ES-I3 (cell line): ENCODE results near the gene JAZF1.
"Not testable (repeated sequence)": the region's sequence is repeated elsewhere in the genome, so short reads cannot be mapped to it uniquely, and the experiment has no call there.

ENCODE experiments used
- H3K36me3 ChIP-seq: 2 replicates; pipeline ENCODE4 v1.6.1; 2013; ENCODE audit warnings: mild to moderate bottlenecking, low read length, control low read depth, moderate library complexity; ENCODE audit not compliant: insufficient read depth
- H3K4me1 ChIP-seq: 2 replicates; pipeline ENCODE4 v1.6.1; 2013; ENCODE audit warnings: mild to moderate bottlenecking, control low read depth, low read length; ENCODE audit not compliant: insufficient read depth
- H3K9ac ChIP-seq: 2 replicates; pipeline ENCODE4 v1.6.1; 2013; ENCODE audit warnings: low read depth, mild to moderate bottlenecking, low read length, moderate library complexity
- H3K9me3 ChIP-seq: 2 replicates; pipeline ENCODE4 v1.6.1; 2013; ENCODE audit warnings: mild to moderate bottlenecking, low read length, moderate library complexity; ENCODE audit not compliant: control insufficient read depth, insufficient read depth

The JAZF1 gene

GRCh38 chr7:27933671-27934565 is 246.7 kb downstream of the JAZF1 start:
- Histone ChIP-seq H3K9me3 (no peaks in the 10 kb centered on the region), H3K4me1 (peaks cover 10% of the 10 kb centered on the region), H3K9ac (no peak overlapping the region), H3K36me3 (no peaks in the 10 kb centered on the region)

DNA sequence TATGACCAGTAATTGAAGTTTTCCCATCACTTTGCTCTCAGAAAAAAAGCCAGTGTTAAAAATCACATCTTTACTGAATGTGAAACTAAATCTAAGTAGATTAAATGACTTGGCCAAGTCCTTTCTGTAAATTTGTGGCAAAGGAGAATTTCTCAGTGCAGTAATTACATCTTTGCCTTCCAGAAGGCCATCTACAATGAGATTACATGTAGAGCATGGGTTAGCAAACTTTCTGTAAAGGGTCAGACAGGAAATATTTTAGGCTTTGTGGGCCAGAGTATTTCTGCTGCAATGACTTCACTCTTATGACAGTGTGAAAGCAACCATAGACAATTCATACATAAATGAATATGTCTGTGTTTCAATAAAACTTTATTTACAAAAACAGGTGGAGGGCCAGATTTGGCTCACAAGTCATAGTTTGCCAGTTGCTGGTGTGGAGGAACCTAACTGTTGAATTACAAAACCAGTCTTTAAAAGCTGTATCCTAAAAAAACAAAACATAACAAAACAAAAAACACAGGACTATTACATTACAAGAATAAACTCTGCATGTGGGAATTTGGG is 249.6 kb downstream of the JAZF1 start:
- H3K9ac ChIP-seq: no peak overlapping the region
- H3K4me1 ChIP-seq: peaks cover 10% of the 10 kb centered on the region
- no peaks in the 10 kb centered on the region for H3K9me3 ChIP-seq
- no peaks in the 10 kb centered on the region for H3K36me3 ChIP-seq

DNA sequence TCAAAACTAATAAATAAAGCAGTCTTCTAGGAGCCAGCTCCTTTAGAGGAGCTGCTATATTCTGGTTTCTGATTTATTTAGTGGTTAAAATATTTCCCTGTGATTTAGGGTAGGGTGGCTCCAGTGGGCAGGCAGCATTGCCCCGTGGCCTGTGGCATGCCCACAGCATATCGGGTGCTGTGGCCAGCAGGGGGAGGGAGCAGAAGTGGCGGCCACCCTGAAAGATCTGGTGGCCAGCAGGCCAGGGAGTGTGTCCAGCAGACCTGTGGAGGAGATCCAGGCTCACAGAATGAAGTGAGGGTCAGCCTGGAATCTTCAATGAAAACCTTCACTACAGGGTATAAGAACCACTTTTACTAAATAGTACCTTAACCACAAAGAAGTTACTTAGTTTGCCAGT is 251.5 kb downstream of the JAZF1 start:
- H3K36me3 ChIP-seq: no peaks in the 10 kb centered on the region
- no peak overlapping the region for H3K9ac ChIP-seq
- H3K4me1 ChIP-seq: peaks cover 10% of the 10 kb centered on the region
- H3K9me3 ChIP-seq: no peaks in the 10 kb centered on the region

DNA sequence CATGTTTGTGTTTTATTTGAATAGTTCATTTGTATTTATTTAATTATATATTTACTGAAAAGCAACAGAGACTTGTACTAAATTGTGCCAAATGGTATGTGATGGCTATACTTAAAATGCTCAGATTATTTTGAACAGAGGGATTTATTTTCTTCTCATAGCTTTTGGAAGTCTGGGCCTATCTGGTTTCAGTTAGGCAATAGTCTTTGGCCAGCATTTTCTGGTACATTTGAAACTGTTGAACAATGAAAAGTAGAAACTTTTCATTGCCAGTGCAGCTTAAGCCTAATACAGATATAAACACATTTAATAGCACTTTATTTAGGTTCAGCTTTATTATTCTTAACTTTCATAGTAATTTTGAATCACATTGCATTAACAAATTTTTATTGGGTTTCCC is 252.6 kb downstream of the JAZF1 start:
- H3K4me1 ChIP-seq: no peaks in the 10 kb centered on the region
- H3K9me3 ChIP-seq: no peaks in the 10 kb centered on the region
- no peak overlapping the region for H3K9ac ChIP-seq
- no peaks in the 10 kb centered on the region for H3K36me3 ChIP-seq

- Histone ChIP-seq H3K9ac (no peak overlapping the region), H3K9me3 (no peaks in the 10 kb centered on the region), H3K4me1 (peaks cover 4% of the 10 kb centered on the region; the same call in 1 of the 2 replicates), H3K36me3 (no peaks in the 10 kb centered on the region)
Observed at GRCh38 chr7:27925573-27926201, 254.9 kb downstream of the JAZF1 start.

- H3K36me3 ChIP-seq: no peaks in the 10 kb centered on the region
- H3K4me1 ChIP-seq: peaks cover 11% of the 10 kb centered on the region; the same call in 1 of the 2 replicates
- no peak overlapping the region for H3K9ac ChIP-seq
- no peaks in the 10 kb centered on the region for H3K9me3 ChIP-seq
Observed at GRCh38 chr7:27923642-27923980, 257.0 kb downstream of the JAZF1 start.

- Histone ChIP-seq H3K9me3 (no peaks in the 10 kb centered on the region), H3K4me1 (peaks cover 11% of the 10 kb centered on the region; the same call in 1 of the 2 replicates), H3K36me3 (no peaks in the 10 kb centered on the region), H3K9ac (no peak overlapping the region)
Observed at GRCh38 chr7:27922907-27923641, 257.5 kb downstream of the JAZF1 start.

GRCh38 chr7:27922389-27922788 is 258.2 kb downstream of the JAZF1 start:
- peaks cover 11% of the 10 kb centered on the region; the same call in 1 of the 2 replicates for H3K4me1 ChIP-seq
- not testable (repeated sequence) for H3K9me3 ChIP-seq, H3K36me3 ChIP-seq

GRCh38 chr7:27921081-27921836 is 259.3 kb downstream of the JAZF1 start:
- Histone ChIP-seq H3K4me1 (peaks cover 11% of the 10 kb centered on the region; the same call in 1 of the 2 replicates), H3K9ac (no peak overlapping the region), H3K36me3 (no peaks in the 10 kb centered on the region), H3K9me3 (no peaks in the 10 kb centered on the region)

More at GRCh38 chr7:27922389-27922788, 258.2 kb downstream of the JAZF1 start:
- H3K9ac ChIP-seq: not testable (repeated sequence)

DNA sequence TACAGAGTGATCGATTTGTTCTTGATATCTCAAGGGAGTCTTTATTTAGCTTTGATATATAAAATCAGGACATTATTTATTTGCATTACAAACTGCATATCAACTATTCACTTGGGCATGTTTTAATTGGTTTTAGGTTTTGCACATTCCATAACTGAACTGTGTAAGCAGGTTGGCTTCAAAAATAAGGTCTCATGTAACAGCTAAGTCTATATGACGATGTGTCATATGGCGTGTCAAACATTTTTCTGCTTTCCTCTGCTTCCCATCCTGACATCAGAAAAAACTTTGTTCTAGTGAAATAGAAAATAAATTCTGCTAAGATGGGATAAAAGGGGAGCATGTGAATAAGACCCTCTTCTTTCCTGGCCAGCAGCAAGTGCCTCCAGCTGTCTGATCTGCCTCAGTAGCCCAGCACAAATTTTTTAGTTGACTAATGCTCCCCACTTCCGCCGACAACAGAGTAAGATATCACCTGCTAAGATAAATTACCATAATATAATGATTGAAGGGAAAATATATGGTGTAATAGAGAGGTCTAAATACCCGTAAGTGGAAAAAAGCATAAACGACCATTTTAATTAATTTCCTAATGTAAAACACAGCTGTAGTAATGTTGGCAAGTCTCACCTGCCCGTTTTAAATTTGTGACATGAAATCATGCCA is 260.2 kb downstream of the JAZF1 start:
- no peak overlapping the region for H3K9ac ChIP-seq
- no peaks in the 10 kb centered on the region for H3K36me3 ChIP-seq
- H3K4me1 ChIP-seq: peaks cover 11% of the 10 kb centered on the region; the same call in 1 of the 2 replicates
- no peaks in the 10 kb centered on the region for H3K9me3 ChIP-seq

DNA sequence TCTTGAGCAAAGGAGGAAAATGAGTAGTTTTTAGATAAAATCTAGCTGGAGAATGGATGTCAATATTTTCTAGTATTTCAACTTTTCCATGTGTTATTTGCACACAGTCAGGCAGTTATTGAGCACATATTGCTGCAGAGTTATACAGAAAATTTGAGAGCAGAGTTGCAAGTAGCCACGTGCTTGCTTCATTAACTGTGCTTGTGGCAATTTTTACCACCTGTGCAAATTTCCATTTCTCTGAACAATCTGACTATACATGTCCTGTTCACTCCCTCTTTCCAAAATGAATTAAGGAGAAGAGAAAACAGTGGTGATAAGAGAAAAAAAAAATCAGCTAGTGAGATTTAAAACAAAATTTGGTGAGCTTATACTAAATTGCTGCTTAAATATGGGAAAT is 262.1 kb downstream of the JAZF1 start:
- H3K4me1 ChIP-seq: peaks cover 11% of the 10 kb centered on the region; the same call in 1 of the 2 replicates
- no peaks in the 10 kb centered on the region for H3K9me3 ChIP-seq
- no peak overlapping the region; the same call in 1 of the 2 replicates for H3K9ac ChIP-seq
- H3K36me3 ChIP-seq: no peaks in the 10 kb centered on the region

DNA sequence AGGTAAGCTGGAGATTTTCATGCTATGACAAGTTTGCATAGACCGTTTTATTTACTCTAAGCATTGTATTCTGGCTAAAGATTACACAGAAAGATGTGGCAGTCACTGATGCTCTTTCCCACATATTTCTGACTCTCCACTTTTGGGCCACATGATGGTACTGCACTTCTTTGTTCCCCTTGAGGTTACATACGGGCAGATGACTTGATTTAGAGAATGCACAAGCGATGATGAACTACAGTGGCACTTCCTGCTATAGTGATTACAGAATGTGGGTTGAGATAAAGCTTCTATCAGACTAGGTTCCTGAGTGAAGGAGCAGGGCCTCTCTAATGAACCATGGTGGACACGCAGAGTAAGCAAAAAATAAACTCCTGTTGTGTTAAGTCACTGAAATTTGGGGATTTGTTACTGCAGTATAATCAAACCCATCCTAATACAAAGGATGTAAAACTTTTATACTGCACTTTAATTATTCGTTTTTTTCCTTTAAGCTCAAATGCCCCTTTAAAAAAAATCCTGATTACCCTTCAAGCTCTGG is 262.8 kb downstream of the JAZF1 start:
- Histone ChIP-seq H3K9ac (no peak overlapping the region), H3K36me3 (no peaks in the 10 kb centered on the region), H3K9me3 (no peaks in the 10 kb centered on the region), H3K4me1 (peaks cover 11% of the 10 kb centered on the region)

- no peaks in the 10 kb centered on the region for H3K9me3 ChIP-seq
- H3K36me3 ChIP-seq: no peaks in the 10 kb centered on the region
- peaks cover 18% of the 10 kb centered on the region for H3K4me1 ChIP-seq
- no peak overlapping the region for H3K9ac ChIP-seq
Observed at GRCh38 chr7:27917119-27917518, 263.5 kb downstream of the JAZF1 start.
